PC-3 (cell line): Measurements from ENCODE around the gene RPS3.

ENCODE experiments used
- EZH2 ChIP-seq: fragments of 300-600 bp; sonication (generic); IDR thresholded peaks from one replicate; pipeline ENCODE4 v1.6.1; 2017; ENCODE audit warnings: antibody characterized with exemption, mild to moderate bottlenecking, low read length; ENCODE audit not compliant: unreplicated experiment
- EZH2phosphoT487 ChIP-seq: fragments of 300-600 bp; sonication (generic); IDR thresholded peaks from 2 replicates; pipeline ENCODE4 v1.6.1; 2018; ENCODE audit warnings: mild to moderate bottlenecking, antibody characterized with exemption, low read length, borderline replicate concordance
- TF ChIP-seq, protein P1 (sequence below): fragments of 300-600 bp; sonication (generic); conservative IDR thresholded peaks from 2 replicates; pipeline ENCODE4 v1.5.1; 2017; ENCODE audit warnings: antibody characterized with exemption, low read depth, mild to moderate bottlenecking, low read length

- TF ChIP-seq, protein P1, sequence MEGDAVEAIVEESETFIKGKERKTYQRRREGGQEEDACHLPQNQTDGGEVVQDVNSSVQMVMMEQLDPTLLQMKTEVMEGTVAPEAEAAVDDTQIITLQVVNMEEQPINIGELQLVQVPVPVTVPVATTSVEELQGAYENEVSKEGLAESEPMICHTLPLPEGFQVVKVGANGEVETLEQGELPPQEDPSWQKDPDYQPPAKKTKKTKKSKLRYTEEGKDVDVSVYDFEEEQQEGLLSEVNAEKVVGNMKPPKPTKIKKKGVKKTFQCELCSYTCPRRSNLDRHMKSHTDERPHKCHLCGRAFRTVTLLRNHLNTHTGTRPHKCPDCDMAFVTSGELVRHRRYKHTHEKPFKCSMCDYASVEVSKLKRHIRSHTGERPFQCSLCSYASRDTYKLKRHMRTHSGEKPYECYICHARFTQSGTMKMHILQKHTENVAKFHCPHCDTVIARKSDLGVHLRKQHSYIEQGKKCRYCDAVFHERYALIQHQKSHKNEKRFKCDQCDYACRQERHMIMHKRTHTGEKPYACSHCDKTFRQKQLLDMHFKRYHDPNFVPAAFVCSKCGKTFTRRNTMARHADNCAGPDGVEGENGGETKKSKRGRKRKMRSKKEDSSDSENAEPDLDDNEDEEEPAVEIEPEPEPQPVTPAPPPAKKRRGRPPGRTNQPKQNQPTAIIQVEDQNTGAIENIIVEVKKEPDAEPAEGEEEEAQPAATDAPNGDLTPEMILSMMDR, result no peak
- no peak for TF ChIP-seq EZH2
- TF ChIP-seq EZH2phosphoT487, result no peak
Observed at GRCh38 chr11:75447415-75447814, 48.1 kb downstream of the RPS3 start.
